Peyer's patch (tissue), 4 donors: ENCODE measurements around the gene SIL1.

Experiments used
- POLR2A ChIP-seq, 2 donors: fragments of 450-650 bp; IDR thresholded peaks; one replicate each; pipeline ENCODE4 v1.5.1; 2017; ENCODE audit warnings: antibody characterized with exemption in 2 of 2, mild to moderate bottlenecking in 2 of 2, moderate library complexity in 2 of 2
- TF ChIP-seq, protein P1 (sequence below), 6 experiments: fragments of 450-650 bp in 4 of 6; fragments of 200-600 bp in 2 of 6; sonication (generic) in 1 of 6; IDR thresholded peaks; one replicate each; pipeline ENCODE4 v1.5.1; 2017 to 2019; ENCODE audit warnings: antibody characterized with exemption in 6 of 6, mild to moderate bottlenecking in 3 of 6, moderate library complexity in 1 of 6

DNA sequence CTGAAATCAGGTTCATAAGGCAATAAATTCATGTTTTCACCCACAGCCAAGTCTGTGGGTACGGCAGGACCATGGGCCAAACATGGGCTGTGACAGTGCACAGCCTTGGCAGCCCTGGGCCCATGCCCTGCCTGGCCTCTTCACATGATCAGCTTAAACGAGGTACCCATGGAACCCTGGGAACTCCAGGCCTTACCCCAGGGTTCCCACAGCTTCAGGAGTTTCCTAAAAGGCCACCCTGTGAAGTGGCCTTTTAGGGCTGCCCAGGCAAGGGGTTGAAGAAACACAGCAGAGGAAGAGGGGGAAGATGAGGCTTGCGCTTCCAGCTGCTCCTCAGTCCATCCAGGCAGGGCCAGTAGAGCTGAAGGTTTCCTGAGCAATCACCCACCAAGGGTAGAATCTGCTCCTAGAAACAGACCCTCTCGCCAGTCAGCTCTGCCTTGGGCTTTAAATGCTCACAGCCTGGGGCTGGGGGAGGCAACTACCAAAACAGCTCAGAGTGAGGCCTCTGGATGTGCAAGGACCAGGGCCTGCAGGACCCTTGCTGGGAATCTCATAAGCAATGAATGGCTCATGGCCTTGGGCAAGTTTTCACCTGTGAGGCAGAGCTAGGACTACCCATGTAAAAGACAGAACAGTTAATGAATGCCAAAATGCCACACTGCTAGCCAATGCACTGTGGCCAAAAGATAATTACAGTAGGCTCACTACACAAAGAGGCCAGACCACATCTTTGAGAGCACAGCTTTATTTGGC is 243.7 kb downstream of the SIL1 start:
- TF ChIP-seq POLR2A (IDR thresholded peaks at IDR 0.05), result no peak
- TF ChIP-seq, protein P1, sequence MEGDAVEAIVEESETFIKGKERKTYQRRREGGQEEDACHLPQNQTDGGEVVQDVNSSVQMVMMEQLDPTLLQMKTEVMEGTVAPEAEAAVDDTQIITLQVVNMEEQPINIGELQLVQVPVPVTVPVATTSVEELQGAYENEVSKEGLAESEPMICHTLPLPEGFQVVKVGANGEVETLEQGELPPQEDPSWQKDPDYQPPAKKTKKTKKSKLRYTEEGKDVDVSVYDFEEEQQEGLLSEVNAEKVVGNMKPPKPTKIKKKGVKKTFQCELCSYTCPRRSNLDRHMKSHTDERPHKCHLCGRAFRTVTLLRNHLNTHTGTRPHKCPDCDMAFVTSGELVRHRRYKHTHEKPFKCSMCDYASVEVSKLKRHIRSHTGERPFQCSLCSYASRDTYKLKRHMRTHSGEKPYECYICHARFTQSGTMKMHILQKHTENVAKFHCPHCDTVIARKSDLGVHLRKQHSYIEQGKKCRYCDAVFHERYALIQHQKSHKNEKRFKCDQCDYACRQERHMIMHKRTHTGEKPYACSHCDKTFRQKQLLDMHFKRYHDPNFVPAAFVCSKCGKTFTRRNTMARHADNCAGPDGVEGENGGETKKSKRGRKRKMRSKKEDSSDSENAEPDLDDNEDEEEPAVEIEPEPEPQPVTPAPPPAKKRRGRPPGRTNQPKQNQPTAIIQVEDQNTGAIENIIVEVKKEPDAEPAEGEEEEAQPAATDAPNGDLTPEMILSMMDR (IDR thresholded peaks at IDR 0.05), result no peak
